Measurements from ENCODE around the gene UBXN2A.

UBXN2A gene

DNA sequence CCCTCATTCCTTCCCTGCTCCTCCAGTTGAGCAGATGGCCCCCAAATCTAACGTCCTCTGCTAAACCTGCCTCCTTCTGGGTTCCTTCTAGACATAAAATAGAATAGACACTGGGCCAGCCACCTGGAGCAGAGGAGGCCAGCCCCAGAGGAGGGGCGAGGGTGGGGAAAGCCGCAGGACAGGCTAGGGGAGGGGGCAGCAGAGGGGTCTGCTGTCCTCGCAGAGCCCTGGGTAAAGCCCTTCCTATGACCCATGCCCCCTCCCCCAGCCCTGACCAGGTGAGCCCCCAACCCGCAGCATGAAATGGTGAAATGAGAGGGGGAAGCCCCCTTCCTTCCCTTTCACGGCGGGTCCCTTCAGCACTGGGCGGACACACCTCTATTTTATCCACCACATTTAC lies 77.4 kb downstream of the UBXN2A start:
- no peaks in the 10 kb centered on the region for H3K9me2 ChIP-seq (ENCODE audit: low read depth, low read length)
- H4K20me1 ChIP-seq (ENCODE audit: insufficient read depth, low read length) = no peaks in the 10 kb centered on the region
- H3K36me3 ChIP-seq (ENCODE audit: insufficient read depth, low read length) = no peaks in the 10 kb centered on the region
- H3K27ac ChIP-seq (ENCODE audit: low read depth, low read length, poor library complexity, severe bottlenecking) = no peak overlapping the region
- H3K79me2 ChIP-seq (ENCODE audit: insufficient read depth, low read length) = no peaks in the 10 kb centered on the region
- no peak overlapping the region for H3K4me3 ChIP-seq (ENCODE audit: low read depth, low read length, poor library complexity, severe bottlenecking)
- no peak overlapping the region for H3K9ac ChIP-seq (ENCODE audit: low read length)
- no peaks in the 10 kb centered on the region for H3K4me1 ChIP-seq (ENCODE audit: insufficient read depth, low read length, severe bottlenecking)
- no peak for TF ChIP-seq CTCF (IDR thresholded peaks at IDR 0.05; ENCODE audit: low read length)
- no peak for TF ChIP-seq EZH2 (IDR thresholded peaks at IDR 0.05; ENCODE audit: borderline replicate concordance, low read length)
- H3K27me3 ChIP-seq (ENCODE audit: insufficient read depth, low read length) = no peaks in the 10 kb centered on the region
- H3K9me3 ChIP-seq (ENCODE audit: low read length) = no peaks in the 10 kb centered on the region
- no peaks in the 10 kb centered on the region for H3F3A ChIP-seq (ENCODE audit: insufficient read depth, low read length)
- H3K4me2 ChIP-seq (ENCODE audit: low read length) = no peak overlapping the region
- no peak overlapping the region for H2AFZ ChIP-seq (ENCODE audit: low read length)

DNA sequence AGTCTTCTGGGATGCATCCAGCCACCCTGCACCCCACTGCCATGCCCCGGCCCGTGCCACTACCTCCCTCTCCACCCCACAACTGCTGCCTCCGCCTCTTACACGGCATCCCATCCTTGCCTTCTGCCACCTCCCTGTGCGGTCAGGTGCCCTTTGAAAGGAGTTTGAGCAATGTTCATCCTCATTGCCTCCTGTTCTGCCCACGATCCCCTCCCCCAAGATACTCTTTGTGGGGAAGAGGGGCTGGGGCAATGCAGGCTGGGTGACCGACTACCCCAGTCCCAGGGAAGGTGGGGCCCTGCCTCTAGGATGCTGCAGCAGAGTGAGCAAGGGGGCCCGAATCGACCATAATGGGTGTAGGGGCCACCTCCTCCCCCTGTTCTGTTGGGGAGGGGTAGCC lies 78.0 kb downstream of the UBXN2A start:
- TF ChIP-seq CTCF (IDR thresholded peaks at IDR 0.05; ENCODE audit: low read length) (no peak), EZH2 (IDR thresholded peaks at IDR 0.05; ENCODE audit: borderline replicate concordance, low read length) (no peak)
- Histone ChIP-seq H3K9me2 (ENCODE audit: low read depth, low read length) (no peaks in the 10 kb centered on the region), H3K4me3 (ENCODE audit: low read depth, low read length, poor library complexity, severe bottlenecking) (no peak overlapping the region), H3K4me1 (ENCODE audit: insufficient read depth, low read length, severe bottlenecking) (no peaks in the 10 kb centered on the region), H3F3A (ENCODE audit: insufficient read depth, low read length) (no peaks in the 10 kb centered on the region), H3K27me3 (ENCODE audit: insufficient read depth, low read length) (no peaks in the 10 kb centered on the region), H3K4me2 (ENCODE audit: low read length) (no peak overlapping the region), H3K9ac (ENCODE audit: low read length) (no peak overlapping the region), H4K20me1 (ENCODE audit: insufficient read depth, low read length) (no peaks in the 10 kb centered on the region), H3K79me2 (ENCODE audit: insufficient read depth, low read length) (no peaks in the 10 kb centered on the region), H3K27ac (ENCODE audit: low read depth, low read length, poor library complexity, severe bottlenecking) (no peak overlapping the region), H3K9me3 (ENCODE audit: low read length) (no peaks in the 10 kb centered on the region), H2AFZ (ENCODE audit: low read length) (no peak overlapping the region), H3K36me3 (ENCODE audit: insufficient read depth, low read length) (peaks cover 3% of the 10 kb centered on the region; the same call in 1 of the 2 replicates)

DNA sequence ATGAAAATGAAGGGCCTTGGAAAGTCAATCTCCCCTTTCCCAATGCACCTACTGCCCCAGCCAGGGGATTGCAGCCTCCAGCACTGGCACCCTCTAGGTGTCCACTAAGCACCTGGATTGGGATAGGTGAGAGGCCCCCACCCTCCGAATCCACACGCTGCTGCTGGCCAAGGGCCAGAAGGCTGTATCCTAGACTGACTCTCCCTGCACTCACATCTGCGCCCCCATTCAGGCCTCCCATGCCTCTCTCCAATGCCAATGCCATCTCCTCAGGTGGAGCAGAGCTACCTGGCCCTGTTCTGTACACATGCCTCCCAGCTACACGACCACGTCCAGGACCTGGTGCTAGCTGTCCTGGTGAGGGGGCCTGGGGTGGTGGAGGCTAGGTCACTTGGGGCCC lies 79.5 kb downstream of the UBXN2A start:
- Histone ChIP-seq H4K20me1 (ENCODE audit: insufficient read depth, low read length) (no peaks in the 10 kb centered on the region), H3K9ac (ENCODE audit: low read length) (no peak overlapping the region), H3K27me3 (ENCODE audit: insufficient read depth, low read length) (no peaks in the 10 kb centered on the region), H3K4me3 (ENCODE audit: low read depth, low read length, poor library complexity, severe bottlenecking) (no peak overlapping the region), H2AFZ (ENCODE audit: low read length) (no peak overlapping the region), H3K4me2 (ENCODE audit: low read length) (no peak overlapping the region), H3F3A (ENCODE audit: insufficient read depth, low read length) (no peaks in the 10 kb centered on the region), H3K79me2 (ENCODE audit: insufficient read depth, low read length) (no peaks in the 10 kb centered on the region), H3K9me3 (ENCODE audit: low read length) (no peaks in the 10 kb centered on the region), H3K36me3 (ENCODE audit: insufficient read depth, low read length) (peaks cover 13% of the 10 kb centered on the region; the same call in 1 of the 2 replicates), H3K9me2 (ENCODE audit: low read depth, low read length) (no peaks in the 10 kb centered on the region), H3K27ac (ENCODE audit: low read depth, low read length, poor library complexity, severe bottlenecking) (no peak overlapping the region), H3K4me1 (ENCODE audit: insufficient read depth, low read length, severe bottlenecking) (no peaks in the 10 kb centered on the region)
- no peak for TF ChIP-seq CTCF (IDR thresholded peaks at IDR 0.05; ENCODE audit: low read length)
- no peak for TF ChIP-seq EZH2 (IDR thresholded peaks at IDR 0.05; ENCODE audit: borderline replicate concordance, low read length)

Data from OCI-LY1 (cell line).